K562 (cell line): ENCODE measurements around the gene NR1D2. TPM values are rescaled to one million over a fixed set of nuclear protein-coding genes. Genes with fewer than 3 reads are reported as not detected.

ENCODE experiments used
- CREB1 ChIP-seq, 2 experiments: sonication (generic) in 1 of 2; formaldehyde crosslinking in 1 of 2; IDR thresholded peaks; 2 replicates each; pipeline versions ENCODE4 v1.6.1 to v1.8.0; 2012 to 2022; ENCODE audit warnings: inconsistent platforms in 1 of 2, mild to moderate bottlenecking in 1 of 2, missing genetic modification reagents in 1 of 2, moderate library complexity in 1 of 2
- CREB3L1 ChIP-seq: fragments of 450-650 bp; IDR thresholded peaks from 2 replicates; pipeline ENCODE4 v1.6.1; 2014; ENCODE audit warnings: low read depth, mild to moderate bottlenecking, moderate library complexity, borderline replicate concordance
- EWSR1 ChIP-seq: fragments of 450-650 bp; IDR thresholded peaks from 2 replicates; pipeline ENCODE4 v1.6.1; 2018; ENCODE audit warnings: borderline replicate concordance, mild to moderate bottlenecking, low read depth, moderate library complexity; ENCODE audit not compliant: partially characterized antibody
- GATA2 ChIP-seq: sonication (generic); formaldehyde crosslinking; IDR thresholded peaks from 2 replicates; pipeline ENCODE4 v1.4.0; 2020; ENCODE audit warnings: mild to moderate bottlenecking, missing genetic modification reagents
- KLF1 ChIP-seq: fragments of 450-650 bp; IDR thresholded peaks from 2 replicates; pipeline ENCODE4 v1.6.1; 2016; ENCODE audit warnings: missing genetic modification characterization, missing compliant biosample characterization
- PCBP2 ChIP-seq: fragments of 200-400 bp; formaldehyde crosslinking; IDR thresholded peaks from 2 replicates; pipeline ENCODE4 v1.6.1; 2018; ENCODE audit warnings: low read length, low read depth, mild to moderate bottlenecking, moderate library complexity; ENCODE audit not compliant: poor library complexity, severe bottlenecking
- POLR2AphosphoS2 ChIP-seq: IDR thresholded peaks from 2 replicates; pipeline ENCODE4 v1.6.1; 2012; ENCODE audit warnings: low read length, improper control_type of control experiment
- PREB ChIP-seq: sonication (generic); formaldehyde crosslinking; IDR thresholded peaks from 2 replicates; pipeline ENCODE4 v1.8.1; 2023; ENCODE audit warnings: mild to moderate bottlenecking, missing genetic modification reagents
- REST ChIP-seq, 2 experiments: fragments of 450-650 bp; formaldehyde crosslinking in 1 of 2; IDR thresholded peaks; 2 replicates each; pipeline versions ENCODE4 v1.4.0 to v1.6.1; 2014 to 2020; ENCODE audit warnings: mild to moderate bottlenecking in 2 of 2, borderline replicate concordance in 1 of 2, low read depth in 1 of 2
- SAP30 ChIP-seq: fragments of 200-600 bp; sonication (generic); IDR thresholded peaks from 2 replicates; pipeline ENCODE4 v1.6.1; 2012; ENCODE audit warnings: borderline replicate concordance, low read depth, mild to moderate bottlenecking, moderate library complexity, low read length, control low read depth, inconsistent platforms; ENCODE audit not compliant: insufficient read depth, poor library complexity, severe bottlenecking
- TAL1 ChIP-seq: fragments of 450-650 bp; IDR thresholded peaks from 2 replicates; pipeline ENCODE4 v1.6.1; 2016; ENCODE audit warnings: mild to moderate bottlenecking
- TEAD1 ChIP-seq, 2 experiments: fragments of 450-650 bp in 1 of 2; sonication (generic) in 1 of 2; formaldehyde crosslinking; IDR thresholded peaks; 2 replicates each; pipeline versions ENCODE4 v1.4.0 to v1.8.0; 2020 to 2022; ENCODE audit warnings: mild to moderate bottlenecking in 2 of 2, missing genetic modification reagents in 1 of 2
- ZFP30 ChIP-seq: fragments of 250-450 bp; sonication (Bioruptor Pico); IDR thresholded peaks from 2 replicates; pipeline ENCODE4 v1.8.0; 2022; ENCODE audit warnings: moderate library complexity, mild to moderate bottlenecking, inconsistent platforms, borderline replicate concordance
- ZNF511 ChIP-seq: sonication (generic); formaldehyde crosslinking; IDR thresholded peaks from 2 replicates; pipeline ENCODE4 v1.8.0; 2022; ENCODE audit warnings: mild to moderate bottlenecking, missing genetic modification reagents
- ZNF668 ChIP-seq: fragments of 250-450 bp; sonication (Bioruptor Pico); IDR thresholded peaks from 2 replicates; pipeline ENCODE4 v1.8.0; 2022; ENCODE audit warnings: mild to moderate bottlenecking, inconsistent platforms
- ZNF75A ChIP-seq: fragments of 450-650 bp; formaldehyde crosslinking; IDR thresholded peaks from 2 replicates; pipeline ENCODE4 v1.4.0; 2020; ENCODE audit warnings: mild to moderate bottlenecking
- polyA plus RNA-seq, 8 experiments: library from polyadenylated mRNA; depleted of rRNA in 4 of 8; stranded (reverse) in 5 of 8; unstranded in 3 of 8; fragments of >200 nt; fragmentation: Nextera tagmentation in 2 of 8; fragmentation: Illumina TruSeq in 1 of 8; extraction: Ambion mirVana in 2 of 8; extraction: Trizol in 1 of 8; gene quantifications; 2 replicates each; pipeline versions ENCODE4 v1.2.1 to v1.2.3, GENCODE V29; 2011 to 2014; ENCODE audit warnings: inconsistent platforms in 1 of 8, missing spikeins in 1 of 8
- total RNA-seq, 7 experiments: library from RNA; depleted of rRNA in 6 of 7; stranded (reverse); fragments of >200 nt in 6 of 7; fragmentation: Illumina TruSeq in 2 of 7; extraction: Trizol in 2 of 7; gene quantifications; 2 replicates each; pipeline versions ENCODE4 v1.2.1 to v1.2.3, GENCODE V29; 2011 to 2021; ENCODE audit warnings: low replicate concordance in 1 of 7

The NR1D2 gene
- total and polyA plus RNA-seq, 9 of the 15 experiments (the other 6 are each of a cell fraction or from before 2014, with no cell fraction given): 1.2 to 5.5 (median 2.9) TPM

- TF ChIP-seq REST (IDR thresholded peaks at IDR 0.05; ENCODE audit: borderline replicate concordance) (peak; percentile 92), REST (CRISPR knock-in tag; IDR thresholded peaks at IDR 0.05; ENCODE audit: low read depth) (no peak), CREB1 (IDR thresholded peaks at IDR 0.05) (no peak), CREB1 (CRISPR knock-in tag; IDR thresholded peaks at IDR 0.05) (no peak), ZNF511 (no peak), TAL1 (no peak), KLF1 (tag) (no peak), ZNF668 (CRISPR knock-in tag) (no peak), ZFP30 (CRISPR knock-in tag) (no peak), TEAD1 (CRISPR knock-in tag; IDR thresholded peaks at IDR 0.05) (no peak), POLR2AphosphoS2 (no peak), PCBP2 (no peak), CREB3L1 (no peak), ZNF75A (CRISPR knock-in tag) (no peak), SAP30 (no peak), EWSR1 (no peak), GATA2 (CRISPR knock-in tag) (no peak), PREB (CRISPR knock-in tag) (no peak)
These were observed 54.0 kb downstream of the NR1D2 start (continued) for GRCh38 chr3:23999012-23999641.
